ENCODE measurements around the gene DMD. TPM values are rescaled to one million over a fixed set of nuclear protein-coding genes. Genes with fewer than 3 reads are reported as not detected.

Gene DMD
- total and polyA plus RNA-seq, 7 donors, result 2.5 to 260 (median 183) TPM

DNA sequence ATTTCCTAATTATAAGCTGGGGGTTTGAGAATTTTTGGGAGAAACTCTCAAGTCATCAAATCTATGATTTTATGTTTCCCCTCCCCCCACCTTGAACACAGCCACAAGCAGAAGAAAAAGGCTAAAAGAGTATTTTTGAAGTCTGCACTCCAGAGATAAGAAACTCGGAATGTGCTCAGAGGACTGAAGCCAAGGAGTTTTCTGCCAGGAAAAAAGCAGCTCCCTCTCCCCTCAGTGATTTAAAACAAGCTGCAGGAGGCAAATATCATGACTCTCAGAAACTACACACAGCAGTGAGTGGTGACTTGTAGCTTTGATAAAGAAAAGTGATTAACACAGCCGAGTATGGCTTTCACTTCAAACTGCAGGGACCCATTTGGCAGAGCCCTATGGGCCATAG lies 1339.3 kb downstream of the DMD start:
- H3K27ac ChIP-seq, result no peak overlapping the region
- H3K36me3 ChIP-seq, result no peaks in the 10 kb centered on the region
- 39 to 70% methylated on average over 2 of the region's 2 CpGs for WGBS, 2 donors
- no peak overlapping the region for H3K4me3 ChIP-seq
- no peak for DNase-seq
- no peaks in the 10 kb centered on the region for H3K27me3 ChIP-seq
- TF ChIP-seq EP300 (IDR thresholded peaks at IDR 0.05) (no peak), POLR2A (IDR thresholded peaks at IDR 0.05) (no peak), POLR2AphosphoS5 (IDR thresholded peaks at IDR 0.05) (no peak)
- TF ChIP-seq, protein P1, sequence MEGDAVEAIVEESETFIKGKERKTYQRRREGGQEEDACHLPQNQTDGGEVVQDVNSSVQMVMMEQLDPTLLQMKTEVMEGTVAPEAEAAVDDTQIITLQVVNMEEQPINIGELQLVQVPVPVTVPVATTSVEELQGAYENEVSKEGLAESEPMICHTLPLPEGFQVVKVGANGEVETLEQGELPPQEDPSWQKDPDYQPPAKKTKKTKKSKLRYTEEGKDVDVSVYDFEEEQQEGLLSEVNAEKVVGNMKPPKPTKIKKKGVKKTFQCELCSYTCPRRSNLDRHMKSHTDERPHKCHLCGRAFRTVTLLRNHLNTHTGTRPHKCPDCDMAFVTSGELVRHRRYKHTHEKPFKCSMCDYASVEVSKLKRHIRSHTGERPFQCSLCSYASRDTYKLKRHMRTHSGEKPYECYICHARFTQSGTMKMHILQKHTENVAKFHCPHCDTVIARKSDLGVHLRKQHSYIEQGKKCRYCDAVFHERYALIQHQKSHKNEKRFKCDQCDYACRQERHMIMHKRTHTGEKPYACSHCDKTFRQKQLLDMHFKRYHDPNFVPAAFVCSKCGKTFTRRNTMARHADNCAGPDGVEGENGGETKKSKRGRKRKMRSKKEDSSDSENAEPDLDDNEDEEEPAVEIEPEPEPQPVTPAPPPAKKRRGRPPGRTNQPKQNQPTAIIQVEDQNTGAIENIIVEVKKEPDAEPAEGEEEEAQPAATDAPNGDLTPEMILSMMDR (IDR thresholded peaks at IDR 0.05), result no peak
- no peaks in the 10 kb centered on the region for H3K4me1 ChIP-seq
- H3K9me3 ChIP-seq, result no peaks in the 10 kb centered on the region
- intact Hi-C loops (cut with DNase I), result no loop called here

- no peak for DNase-seq
- Histone ChIP-seq H3K9me3 (no peaks in the 10 kb centered on the region), H3K27me3 (no peaks in the 10 kb centered on the region), H3K27ac (no peak overlapping the region), H3K4me1 (no peaks in the 10 kb centered on the region), H3K36me3 (no peaks in the 10 kb centered on the region), H3K4me3 (no peak overlapping the region)
- TF ChIP-seq, protein P1 (IDR thresholded peaks at IDR 0.05), result no peak
- TF ChIP-seq POLR2A (IDR thresholded peaks at IDR 0.05) (no peak), EP300 (IDR thresholded peaks at IDR 0.05) (no peak), POLR2AphosphoS5 (IDR thresholded peaks at IDR 0.05) (no peak)
- intact Hi-C loops (cut with DNase I), result no loop called here
Measured at GRCh38 chrX:31870267-31870666, 1341.1 kb downstream of the DMD start.

GRCh38 chrX:31860686-31861085 lies 1350.7 kb downstream of the DMD start:
- Histone ChIP-seq H3K4me1 (no peaks in the 10 kb centered on the region), H3K9me3 (no peaks in the 10 kb centered on the region), H3K36me3 (no peaks in the 10 kb centered on the region), H3K4me3 (no peak overlapping the region), H3K27ac (no peak overlapping the region), H3K27me3 (no peaks in the 10 kb centered on the region)
- intact Hi-C loops (cut with DNase I), result no loop called here
- TF ChIP-seq, protein P1 (IDR thresholded peaks at IDR 0.05), result no peak
- TF ChIP-seq EP300 (IDR thresholded peaks at IDR 0.05), result no peak
- TF ChIP-seq POLR2AphosphoS5 (IDR thresholded peaks at IDR 0.05), result no peak
- TF ChIP-seq POLR2A (IDR thresholded peaks at IDR 0.05), result no peak
- no peak for DNase-seq

DNA sequence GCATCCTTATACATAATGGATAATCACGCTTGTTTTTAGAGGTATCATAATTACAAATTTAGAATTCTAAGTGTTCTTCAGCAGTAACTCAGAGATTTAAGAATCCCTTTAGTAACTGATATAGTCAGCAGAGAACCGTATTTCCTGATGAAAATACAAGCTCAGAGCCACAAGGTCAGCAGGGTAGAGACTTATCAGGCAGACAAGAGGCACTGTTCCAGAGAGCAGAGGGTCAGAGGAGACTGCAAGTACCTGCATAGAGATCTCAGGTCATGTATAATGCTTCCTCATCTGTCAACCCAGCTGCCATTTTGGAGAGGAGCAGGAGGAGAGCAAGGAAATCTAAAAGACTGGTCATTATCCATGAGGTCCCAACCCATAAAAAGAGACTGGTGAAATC lies 1352.4 kb downstream of the DMD start:
- whole genome bisulfite sequencing, 2 donors, result 85 to 88% methylated on average over 2 of the region's 2 CpGs

GRCh38 chrX:31854716-31855115 lies 1356.6 kb downstream of the DMD start:
- Histone ChIP-seq H3K4me1 (no peaks in the 10 kb centered on the region), H3K9me3 (no peaks in the 10 kb centered on the region), H3K27ac (no peak overlapping the region), H3K4me3 (no peak overlapping the region), H3K27me3 (no peaks in the 10 kb centered on the region), H3K36me3 (no peaks in the 10 kb centered on the region)
- WGBS, 2 donors, result 90 to 92% methylated on average over 5 of the region's 5 CpGs
- intact Hi-C loops (cut with DNase I), result no loop called here
- TF ChIP-seq POLR2A (IDR thresholded peaks at IDR 0.05), result no peak
- TF ChIP-seq, protein P1 (IDR thresholded peaks at IDR 0.05), result no peak
- no peak for TF ChIP-seq POLR2AphosphoS5 (IDR thresholded peaks at IDR 0.05)
- TF ChIP-seq EP300 (IDR thresholded peaks at IDR 0.05), result no peak
- DNase-seq, result no peak

More for the DNA sequence above, 1352.4 kb downstream of the DMD start:
- no peaks in the 10 kb centered on the region for H3K36me3 ChIP-seq
- DNase-seq, result no peak
- H3K4me1 ChIP-seq, result no peaks in the 10 kb centered on the region
- no peaks in the 10 kb centered on the region for H3K27me3 ChIP-seq
- intact Hi-C loops (cut with DNase I), result no loop called here
- no peaks in the 10 kb centered on the region for H3K9me3 ChIP-seq
- TF ChIP-seq EP300 (IDR thresholded peaks at IDR 0.05) (no peak), POLR2AphosphoS5 (IDR thresholded peaks at IDR 0.05) (no peak), POLR2A (IDR thresholded peaks at IDR 0.05) (no peak)
- TF ChIP-seq, protein P1 (IDR thresholded peaks at IDR 0.05), result no peak
- no peak overlapping the region for H3K27ac ChIP-seq
- no peak overlapping the region for H3K4me3 ChIP-seq

All from sigmoid colon (tissue), 7 donors.